HEK293 (cell line): ENCODE results near the gene HHAT.
A peak's percentile ranks its signal among the peaks of the same experiment; 100 is the strongest.

Experiments used
- CTCF ChIA-PET: fragments of 350-600 bp; formaldehyde crosslinking; extraction: SDS; loops from one replicate; lab custom pipeline; 2021; ENCODE audit warnings: antibody characterized with exemption; lab: Yijun Ruan, JAX
- POLR2A ChIA-PET: fragments of 300-600 bp; formaldehyde crosslinking; extraction: SDS; loops from one replicate; lab custom pipeline; 2020; ENCODE audit warnings: antibody characterized with exemption, inconsistent platforms; lab: Yijun Ruan, JAX
- H3K27ac ChIP-seq: fragments of 200-500 bp; sonication (Bioruptor generic); 2 replicates; pipeline ENCODE4 v1.5.1; 2014; ENCODE audit warnings: low read depth, low read length, control low read depth, inconsistent platforms; ENCODE audit errors: extremely low read depth
- H3K36me3 ChIP-seq, 2 experiments: fragments of 200-500 bp in 1 of 2; sonication (Bioruptor generic) in 1 of 2; 1 replicate in 1 of 2; 2 replicates in 1 of 2; pipeline ENCODE4 v1.5.1; 2014 to 2017; ENCODE audit warnings: inconsistent platforms in 2 of 2, low read length in 2 of 2; ENCODE audit not compliant: control insufficient read depth in 2 of 2, insufficient read depth in 1 of 2
- H3K4me1 ChIP-seq: fragments of 200-500 bp; sonication (Bioruptor generic); 2 replicates; pipeline ENCODE4 v1.5.1; 2014; ENCODE audit warnings: mild to moderate bottlenecking, low read length, inconsistent platforms; ENCODE audit not compliant: control insufficient read depth, insufficient read depth
- H3K4me3 ChIP-seq: 2 replicates; pipeline ENCODE4 v1.5.1; 2011; ENCODE audit warnings: low read depth, mild to moderate bottlenecking, control low read depth, low read length, moderate library complexity
- H3K9me3 ChIP-seq: fragments of 200-500 bp; sonication (Bioruptor generic); 2 replicates; pipeline ENCODE4 v1.5.1; 2014; ENCODE audit warnings: low read depth, low read length, inconsistent platforms; ENCODE audit not compliant: control insufficient read depth, insufficient read depth
- BCL6B ChIP-seq: fragments of 450-650 bp; formaldehyde crosslinking; IDR thresholded peaks from 2 replicates; pipeline ENCODE4 v1.5.1; 2017; ENCODE audit warnings: missing biosample characterization, missing genetic modification characterization
- GLIS1 ChIP-seq: fragments of 450-650 bp; formaldehyde crosslinking; IDR thresholded peaks from 2 replicates; pipeline ENCODE4 v1.5.1; 2016; ENCODE audit warnings: missing biosample characterization, missing genetic modification characterization
- SP2 ChIP-seq: fragments of 450-650 bp; formaldehyde crosslinking; IDR thresholded peaks from 2 replicates; pipeline ENCODE4 v1.5.1; 2016; ENCODE audit warnings: missing biosample characterization, missing genetic modification characterization
- YY1 ChIP-seq: fragments of 450-650 bp; formaldehyde crosslinking; IDR thresholded peaks from 2 replicates; pipeline ENCODE4 v1.5.1; 2018; ENCODE audit warnings: missing biosample characterization, missing genetic modification characterization
- ZBTB26 ChIP-seq: fragments of 450-650 bp; formaldehyde crosslinking; optimal IDR thresholded peaks from 2 replicates; pipeline ENCODE3; 2016; ENCODE audit warnings: missing biosample characterization, mild to moderate bottlenecking, missing genetic modification characterization
- ZNF10 ChIP-seq: fragments of 450-650 bp; formaldehyde crosslinking; IDR thresholded peaks from 2 replicates; pipeline ENCODE4 v1.5.1; 2017; ENCODE audit warnings: missing biosample characterization, missing genetic modification characterization
- ZNF140 ChIP-seq: fragments of 450-650 bp; formaldehyde crosslinking; IDR thresholded peaks from 2 replicates; pipeline ENCODE4 v1.5.1; 2016; ENCODE audit warnings: missing biosample characterization, missing genetic modification characterization
- ZNF202 ChIP-seq: fragments of 450-650 bp; formaldehyde crosslinking; IDR thresholded peaks from 2 replicates; pipeline ENCODE4 v1.5.1; 2016; ENCODE audit warnings: missing biosample characterization, missing genetic modification characterization, borderline replicate concordance
- ZNF26 ChIP-seq: fragments of 450-650 bp; formaldehyde crosslinking; IDR thresholded peaks from 2 replicates; pipeline ENCODE4 v1.5.1; 2016; ENCODE audit warnings: missing biosample characterization, missing genetic modification characterization
- ZNF324 ChIP-seq: fragments of 450-650 bp; formaldehyde crosslinking; IDR thresholded peaks from 2 replicates; pipeline ENCODE4 v1.5.1; 2016; ENCODE audit warnings: missing biosample characterization, missing genetic modification characterization
- ZNF335 ChIP-seq: fragments of 450-650 bp; formaldehyde crosslinking; conservative IDR thresholded peaks from 2 replicates; pipeline ENCODE4 v1.5.1; 2016; ENCODE audit warnings: missing biosample characterization, missing genetic modification characterization
- ZNF510 ChIP-seq: fragments of 450-650 bp; formaldehyde crosslinking; IDR thresholded peaks from 2 replicates; pipeline ENCODE4 v1.5.1; 2018; ENCODE audit warnings: mild to moderate bottlenecking, missing genetic modification characterization, missing biosample characterization; ENCODE audit not compliant: insufficient replicate concordance
- ZNF704 ChIP-seq: fragments of 450-650 bp; formaldehyde crosslinking; IDR thresholded peaks from 2 replicates; pipeline ENCODE4 v1.5.1; 2016; ENCODE audit warnings: missing biosample characterization, missing genetic modification characterization
- ZNF707 ChIP-seq: fragments of 450-650 bp; formaldehyde crosslinking; IDR thresholded peaks from 2 replicates; pipeline ENCODE4 v1.5.1; 2016; ENCODE audit warnings: missing biosample characterization, missing genetic modification characterization

HHAT gene

GRCh38 chr1:210413951-210414350 is 85.2 kb downstream of the HHAT start:
- H3K4me3 ChIP-seq, result no peak overlapping the region
- ChIA-PET POLR2A (no interaction called here), CTCF (interaction anchor here (0.6 kb wide), 1 partner anchor 10 kb away, joined by 3 read pairs; no protein-coding TSS in a partner anchor)
- no peaks in the 10 kb centered on the region for H3K4me1 ChIP-seq
- H3K9me3 ChIP-seq, result no peaks in the 10 kb centered on the region
- peaks cover 0 to 7% of the 10 kb centered on the region in 2 experiments; a peak in 2 of 3 replicates for H3K36me3 ChIP-seq
- no peak for TF ChIP-seq GLIS1 (tag by site-specific recombination)
- peak; percentile 30; the same call in 1 of the 2 replicates for TF ChIP-seq ZNF707 (tag by site-specific recombination)
- H3K27ac ChIP-seq, result no peak overlapping the region

- TF ChIP-seq ZNF140 (tag by site-specific recombination), result no peak
- no peak for TF ChIP-seq ZNF335 (tag by site-specific recombination)
- TF ChIP-seq ZNF26, result no peak
- no peak for TF ChIP-seq YY1
- no peak for TF ChIP-seq SP2 (tag by site-specific recombination)
- TF ChIP-seq, all 188 proteins: peak for 0
- Histone ChIP-seq H3K4me3 (no peak overlapping the region), H3K9me3 (no peaks in the 10 kb centered on the region), H3K36me3 (peaks cover 0 to 7% of the 10 kb centered on the region in 2 experiments; a peak in 2 of 3 replicates), H3K27ac (no peak overlapping the region), H3K4me1 (no peaks in the 10 kb centered on the region)
- CTCF ChIA-PET, result interaction anchor here (0.6 to 1.6 kb wide), 5 partner anchors 9 to 1098 kb away, joined by 3 to 7 read pairs (median 3); partner anchors contain the start of gene KCNH1
- POLR2A ChIA-PET, result interaction anchor here (1.3 kb wide), 1 partner anchor 25 kb away, joined by 3 read pairs; no protein-coding TSS in a partner anchor
Measured at GRCh38 chr1:210415846-210416448, 87.2 kb downstream of the HHAT start.

- Histone ChIP-seq H3K9me3 (no peaks in the 10 kb centered on the region), H3K27ac (no peak overlapping the region), H3K4me3 (no peak overlapping the region), H3K36me3 (peaks cover 0 to under 1% of the 10 kb centered on the region in 2 experiments; a peak in 1 of 3 replicates), H3K4me1 (no peaks in the 10 kb centered on the region)
- ChIA-PET POLR2A (interaction anchor here (1.3 kb wide), 1 partner anchor 24 kb away, joined by 3 read pairs; no protein-coding TSS in a partner anchor), CTCF (interaction anchor here (1.4 to 1.6 kb wide), 3 partner anchors 10 to 717 kb away, joined by 3 to 7 read pairs (median 6); partner anchors contain the start of gene KCNH1)
- no peak for TF ChIP-seq ZBTB26
Measured at GRCh38 chr1:210416681-210417080, 88.0 kb downstream of the HHAT start.

GRCh38 chr1:210417881-210418280 is 89.2 kb downstream of the HHAT start:
- CTCF ChIA-PET, result interaction anchor here (0.6 to 1.7 kb wide), 3 partner anchors 11 to 57 kb away, joined by 3 to 7 read pairs (median 3); no protein-coding TSS in a partner anchor
- Histone ChIP-seq H3K4me1 (no peaks in the 10 kb centered on the region), H3K27ac (no peak overlapping the region), H3K4me3 (no peak overlapping the region), H3K36me3 (no peaks in the 10 kb centered on the region), H3K9me3 (no peaks in the 10 kb centered on the region)
- TF ChIP-seq BCL6B (tag by site-specific recombination) (no peak), ZNF324 (no peak), ZNF510 (tag by site-specific recombination) (no peak), ZNF335 (tag by site-specific recombination) (no peak), ZNF704 (tag by site-specific recombination) (no peak), ZNF10 (tag by site-specific recombination) (no peak), ZNF202 (tag by site-specific recombination) (no peak)
- POLR2A ChIA-PET, result no interaction called here
